A549 (cell line): Measurements from ENCODE around the gene KIAA1671. TPM values are rescaled to one million over a fixed set of nuclear protein-coding genes. Genes with fewer than 3 reads are reported as not detected.
A peak's percentile ranks its signal among the peaks of the same experiment; 100 is the strongest.

Experiments used
- ATAC-seq, 2 experiments: fragments of 200-7000 bp in 1 of 2; fragments of >200 bp in 1 of 2; cut with Nextera tagmentation in 1 of 2; cut with Tn5 transposase in 1 of 2; 3 replicates each; pipeline versions ENCODE4 v1.8.0 to v1.9.1; 2018 to 2020; ENCODE audit warnings: mild to moderate bottlenecking in 1 of 2, moderate library complexity in 1 of 2
- CTCF ChIA-PET: fragments of 300-600 bp; sonication (Branson Sonifier 250); formaldehyde crosslinking; extraction: SDS; loops from one replicate; lab custom pipeline; 2021; ENCODE audit warnings: antibody characterized with exemption, inconsistent platforms; lab: Yijun Ruan, JAX
- POLR2A ChIA-PET: fragments of 350-600 bp; formaldehyde crosslinking; extraction: SDS; loops from one replicate; lab custom pipeline; 2021; ENCODE audit warnings: antibody characterized with exemption, inconsistent platforms; lab: Yijun Ruan, JAX
- DNase-seq, 2 experiments: peaks; one replicate each; pipeline versions ENCODE4 v3.0.0 to v3.0.0-alpha.2; 2011 to 2016; ENCODE audit warnings: low read depth in 1 of 2, low spot score in 1 of 2
- FAIRE-seq: peaks from 2 replicates; lab custom pipeline; 2011; peaks lifted over from hg19 to GRCh38; lab: Jason Lieb, UNC
- H3K27ac ChIP-seq, 2 experiments: fragments of >200 bp; sonication (Bioruptor Twin); formaldehyde crosslinking; 3 replicates each; pipeline ENCODE4 v1.5.1; 2016 to 2017
- H3K4me1 ChIP-seq: fragments of >200 bp; sonication (Bioruptor Twin); formaldehyde crosslinking; 3 replicates; pipeline ENCODE4 v1.6.1; 2016
- H3K4me2 ChIP-seq: fragments of >200 bp; sonication (Bioruptor Twin); formaldehyde crosslinking; 3 replicates; pipeline ENCODE4 v1.6.1; 2016
- H3K4me3 ChIP-seq: fragments of >200 bp; sonication (Bioruptor Twin); formaldehyde crosslinking; 3 replicates; pipeline ENCODE4 v1.5.1; 2016
- H3K9me3 ChIP-seq: fragments of >200 bp; sonication (Bioruptor Twin); formaldehyde crosslinking; 3 replicates; pipeline ENCODE4 v1.6.1; 2016
- BHLHE40 ChIP-seq: IDR thresholded peaks from 2 replicates; pipeline ENCODE4 v1.6.1; 2012; ENCODE audit warnings: low read depth, low read length, inconsistent platforms
- CBX8 ChIP-seq: fragments of 200-600 bp; sonication (generic); IDR thresholded peaks from 2 replicates; pipeline ENCODE4 v1.6.1; 2016
- CHD4 ChIP-seq: fragments of 200-600 bp; sonication (generic); IDR thresholded peaks from 2 replicates; pipeline ENCODE4 v1.6.1; 2016; ENCODE audit warnings: antibody characterized with exemption, mild to moderate bottlenecking, borderline replicate concordance
- ESRRA ChIP-seq: fragments of 150-350 bp; IDR thresholded peaks from 2 replicates; pipeline ENCODE4 v1.6.1; 2014; ENCODE audit warnings: mild to moderate bottlenecking, low read length, borderline replicate concordance
- FOSL2 ChIP-seq, 2 experiments: fragments of 450-650 bp in 1 of 2; fragments of >200 bp in 1 of 2; sonication (Bioruptor Twin) in 1 of 2; formaldehyde crosslinking; IDR thresholded peaks; 2 replicates each; pipeline versions ENCODE4 v1.5.0 to v1.6.1; 2016 to 2020; ENCODE audit warnings: mild to moderate bottlenecking in 1 of 2, moderate library complexity in 1 of 2
- HOXB13 ChIP-seq: fragments of 250-450 bp; sonication (Bioruptor Pico); IDR thresholded peaks from 2 replicates; pipeline ENCODE4 v1.5.0; 2020; ENCODE audit warnings: low read depth, mild to moderate bottlenecking, moderate library complexity
- HOXB5 ChIP-seq: fragments of 250-450 bp; sonication (Bioruptor Pico); IDR thresholded peaks from 2 replicates; pipeline ENCODE4 v1.5.0; 2020; ENCODE audit warnings: mild to moderate bottlenecking, moderate library complexity
- KDM1A ChIP-seq: fragments of 200-600 bp; sonication (generic); IDR thresholded peaks from 2 replicates; pipeline ENCODE4 v1.6.1; 2016; ENCODE audit warnings: low read depth, mild to moderate bottlenecking
- KDM5A ChIP-seq: fragments of 200-600 bp; sonication (generic); IDR thresholded peaks from 2 replicates; pipeline ENCODE4 v1.6.1; 2016; ENCODE audit warnings: antibody characterized with exemption, mild to moderate bottlenecking
- MAZ ChIP-seq: fragments of 150-350 bp; IDR thresholded peaks from 2 replicates; pipeline ENCODE4 v1.6.1; 2014; ENCODE audit warnings: antibody characterized with exemption, low read depth, low read length, borderline replicate concordance
- MYC ChIP-seq: IDR thresholded peaks from 2 replicates; pipeline ENCODE4 v1.6.1; 2012; ENCODE audit warnings: mild to moderate bottlenecking, inconsistent platforms, low read length, improper control_type of control experiment, borderline replicate concordance
- NR3C1 ChIP-seq: fragments of >200 bp; sonication (Bioruptor Twin); formaldehyde crosslinking; IDR thresholded peaks from 3 replicates; pipeline ENCODE4 v1.6.1; 2017
- PHF8 ChIP-seq: fragments of 200-600 bp; sonication (generic); IDR thresholded peaks from 2 replicates; pipeline ENCODE4 v1.6.1; 2016; ENCODE audit warnings: low read depth, mild to moderate bottlenecking, antibody characterized with exemption, moderate library complexity, borderline replicate concordance
- POLR2A ChIP-seq: IDR thresholded peaks from 2 replicates; pipeline ENCODE4 v1.6.1; 2012; ENCODE audit warnings: mild to moderate bottlenecking, low read length
- RARB ChIP-seq: fragments of 250-450 bp; sonication (Bioruptor Pico); IDR thresholded peaks from 2 replicates; pipeline ENCODE4 v1.8.0; 2021; ENCODE audit warnings: mild to moderate bottlenecking, moderate library complexity
- RCOR1 ChIP-seq: fragments of 150-350 bp; IDR thresholded peaks from 2 replicates; pipeline ENCODE4 v1.6.1; 2014; ENCODE audit warnings: antibody characterized with exemption, low read length, low read depth
- RNF2 ChIP-seq: fragments of 200-600 bp; sonication (generic); IDR thresholded peaks from 2 replicates; pipeline ENCODE4 v1.6.1; 2016; ENCODE audit warnings: low read depth, mild to moderate bottlenecking, antibody characterized with exemption, moderate library complexity, borderline replicate concordance
- TFCP2L1 ChIP-seq: fragments of 250-450 bp; sonication (Bioruptor Pico); IDR thresholded peaks from 2 replicates; pipeline ENCODE4 v1.5.0; 2021; ENCODE audit warnings: mild to moderate bottlenecking
- ZC3H11A ChIP-seq: fragments of 450-650 bp; IDR thresholded peaks from 2 replicates; pipeline ENCODE4 v1.6.1; 2014; ENCODE audit warnings: antibody characterized with exemption, mild to moderate bottlenecking
- ZFP36 ChIP-seq: fragments of 450-650 bp; IDR thresholded peaks from 2 replicates; pipeline ENCODE4 v1.6.1; 2014; ENCODE audit warnings: borderline replicate concordance; ENCODE audit not compliant: partially characterized antibody
- WGBS: methylation state at CpG from one replicate; pipeline ENCODE4 v1.1.6; 2017; ENCODE audit errors: missing lambda C conversion rate; 5-methylcytosine and 5-hydroxymethylcytosine counted together
- polyA plus RNA-seq, 4 experiments: library from polyadenylated mRNA; depleted of rRNA in 3 of 4; stranded (reverse); fragments of >200 nt; fragmentation: RNase III in 1 of 4; extraction: RNeasy Plus Mini Kit Qiagen cat#74134 plus additional on column Dnase treatment in 1 of 4; gene quantifications; 2 replicates in 3 of 4; 3 replicates in 1 of 4; pipeline ENCODE4 v1.2.3, GENCODE V29; 2011 to 2017
- TF ChIP-seq, protein P1 (sequence below): fragments of 250-450 bp; sonication (Bioruptor Pico); IDR thresholded peaks from 2 replicates; pipeline ENCODE4 v1.5.0; 2020; ENCODE audit warnings: low read depth, mild to moderate bottlenecking, moderate library complexity
- TF ChIP-seq, protein P2 (sequence below): fragments of 200-600 bp; sonication (generic); IDR thresholded peaks from 2 replicates; pipeline ENCODE4 v1.6.1; 2016; ENCODE audit warnings: antibody characterized with exemption, mild to moderate bottlenecking, moderate library complexity
- TF ChIP-seq, protein P3 (sequence below): fragments of >200 bp; sonication (Bioruptor Twin); formaldehyde crosslinking; IDR thresholded peaks from 3 replicates; pipeline ENCODE4 v1.5.1; 2016
- TF ChIP-seq, protein P4 (sequence below): fragments of 150-350 bp; IDR thresholded peaks from 2 replicates; pipeline ENCODE4 v1.6.1; 2014; ENCODE audit warnings: low read depth, mild to moderate bottlenecking, low read length

Gene KIAA1671
- polyA plus RNA-seq, 2 of the 4 experiments (the other 2 are of a cell fraction) = 5.3 to 7.9 TPM

DNA sequence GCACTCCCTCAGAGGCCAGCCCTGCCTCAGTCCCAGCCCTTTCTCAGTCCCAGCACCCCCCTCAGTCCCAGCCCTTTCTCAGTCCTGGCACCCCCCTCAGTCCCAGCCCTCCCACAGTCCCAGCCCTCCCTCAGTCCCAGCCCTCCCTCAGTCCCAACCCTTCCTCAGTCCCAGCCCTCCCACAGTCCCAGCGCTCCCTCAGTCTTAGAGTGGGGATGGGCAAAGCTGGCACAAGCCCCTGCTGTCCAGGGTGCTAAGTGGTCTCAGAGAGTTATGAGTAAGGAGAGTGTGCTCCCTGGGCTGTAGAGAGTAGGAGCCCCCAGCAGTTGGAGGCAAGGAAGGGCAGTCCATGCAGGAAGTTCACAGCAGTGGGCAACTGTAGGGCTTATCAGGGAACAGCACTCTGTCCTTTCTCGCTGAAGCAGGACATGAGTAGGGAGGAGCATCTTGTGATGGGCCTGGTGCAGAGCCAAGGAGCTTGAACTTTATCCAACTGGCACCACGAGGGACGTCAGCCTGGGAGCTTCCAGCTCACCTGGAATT is 195.7 kb downstream of the KIAA1671 start:
- Histone ChIP-seq H3K4me3 (no peak overlapping the region), H3K4me1 (no peaks in the 10 kb centered on the region), H3K4me2 (no peak overlapping the region), H3K9me3 (no peaks in the 10 kb centered on the region), H3K27ac (no peak overlapping the region)
- FAIRE-seq (no peak), DNase-seq (no peak), ATAC-seq (peak; percentile 39 to 46; a peak in 5 of 6 replicates)
- CTCF ChIA-PET = interaction anchor here (0.7 kb wide), 1 partner anchor 36 kb away, joined by 3 read pairs; no protein-coding TSS in a partner anchor
- POLR2A ChIA-PET = no interaction called here
- TF ChIP-seq, protein P1, sequence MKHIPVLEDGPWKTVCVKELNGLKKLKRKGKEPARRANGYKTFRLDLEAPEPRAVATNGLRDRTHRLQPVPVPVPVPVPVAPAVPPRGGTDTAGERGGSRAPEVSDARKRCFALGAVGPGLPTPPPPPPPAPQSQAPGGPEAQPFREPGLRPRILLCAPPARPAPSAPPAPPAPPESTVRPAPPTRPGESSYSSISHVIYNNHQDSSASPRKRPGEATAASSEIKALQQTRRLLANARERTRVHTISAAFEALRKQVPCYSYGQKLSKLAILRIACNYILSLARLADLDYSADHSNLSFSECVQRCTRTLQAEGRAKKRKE = no peak
- TF ChIP-seq ZFP36 = no peak
- TF ChIP-seq KDM5A = no peak
- no peak for TF ChIP-seq HOXB13 (CRISPR knock-in tag)
- no peak for TF ChIP-seq MAZ
- no peak for TF ChIP-seq KDM1A
- TF ChIP-seq, protein P2, sequence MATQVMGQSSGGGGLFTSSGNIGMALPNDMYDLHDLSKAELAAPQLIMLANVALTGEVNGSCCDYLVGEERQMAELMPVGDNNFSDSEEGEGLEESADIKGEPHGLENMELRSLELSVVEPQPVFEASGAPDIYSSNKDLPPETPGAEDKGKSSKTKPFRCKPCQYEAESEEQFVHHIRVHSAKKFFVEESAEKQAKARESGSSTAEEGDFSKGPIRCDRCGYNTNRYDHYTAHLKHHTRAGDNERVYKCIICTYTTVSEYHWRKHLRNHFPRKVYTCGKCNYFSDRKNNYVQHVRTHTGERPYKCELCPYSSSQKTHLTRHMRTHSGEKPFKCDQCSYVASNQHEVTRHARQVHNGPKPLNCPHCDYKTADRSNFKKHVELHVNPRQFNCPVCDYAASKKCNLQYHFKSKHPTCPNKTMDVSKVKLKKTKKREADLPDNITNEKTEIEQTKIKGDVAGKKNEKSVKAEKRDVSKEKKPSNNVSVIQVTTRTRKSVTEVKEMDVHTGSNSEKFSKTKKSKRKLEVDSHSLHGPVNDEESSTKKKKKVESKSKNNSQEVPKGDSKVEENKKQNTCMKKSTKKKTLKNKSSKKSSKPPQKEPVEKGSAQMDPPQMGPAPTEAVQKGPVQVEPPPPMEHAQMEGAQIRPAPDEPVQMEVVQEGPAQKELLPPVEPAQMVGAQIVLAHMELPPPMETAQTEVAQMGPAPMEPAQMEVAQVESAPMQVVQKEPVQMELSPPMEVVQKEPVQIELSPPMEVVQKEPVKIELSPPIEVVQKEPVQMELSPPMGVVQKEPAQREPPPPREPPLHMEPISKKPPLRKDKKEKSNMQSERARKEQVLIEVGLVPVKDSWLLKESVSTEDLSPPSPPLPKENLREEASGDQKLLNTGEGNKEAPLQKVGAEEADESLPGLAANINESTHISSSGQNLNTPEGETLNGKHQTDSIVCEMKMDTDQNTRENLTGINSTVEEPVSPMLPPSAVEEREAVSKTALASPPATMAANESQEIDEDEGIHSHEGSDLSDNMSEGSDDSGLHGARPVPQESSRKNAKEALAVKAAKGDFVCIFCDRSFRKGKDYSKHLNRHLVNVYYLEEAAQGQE = no peak
- TF ChIP-seq, protein P3, sequence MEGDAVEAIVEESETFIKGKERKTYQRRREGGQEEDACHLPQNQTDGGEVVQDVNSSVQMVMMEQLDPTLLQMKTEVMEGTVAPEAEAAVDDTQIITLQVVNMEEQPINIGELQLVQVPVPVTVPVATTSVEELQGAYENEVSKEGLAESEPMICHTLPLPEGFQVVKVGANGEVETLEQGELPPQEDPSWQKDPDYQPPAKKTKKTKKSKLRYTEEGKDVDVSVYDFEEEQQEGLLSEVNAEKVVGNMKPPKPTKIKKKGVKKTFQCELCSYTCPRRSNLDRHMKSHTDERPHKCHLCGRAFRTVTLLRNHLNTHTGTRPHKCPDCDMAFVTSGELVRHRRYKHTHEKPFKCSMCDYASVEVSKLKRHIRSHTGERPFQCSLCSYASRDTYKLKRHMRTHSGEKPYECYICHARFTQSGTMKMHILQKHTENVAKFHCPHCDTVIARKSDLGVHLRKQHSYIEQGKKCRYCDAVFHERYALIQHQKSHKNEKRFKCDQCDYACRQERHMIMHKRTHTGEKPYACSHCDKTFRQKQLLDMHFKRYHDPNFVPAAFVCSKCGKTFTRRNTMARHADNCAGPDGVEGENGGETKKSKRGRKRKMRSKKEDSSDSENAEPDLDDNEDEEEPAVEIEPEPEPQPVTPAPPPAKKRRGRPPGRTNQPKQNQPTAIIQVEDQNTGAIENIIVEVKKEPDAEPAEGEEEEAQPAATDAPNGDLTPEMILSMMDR = no peak
- no peak for TF ChIP-seq ZC3H11A
- TF ChIP-seq NR3C1 = no peak
- no peak for TF ChIP-seq PHF8
- TF ChIP-seq RCOR1 = no peak
- TF ChIP-seq TFCP2L1 (CRISPR knock-in tag) = no peak
- TF ChIP-seq HOXB5 (CRISPR knock-in tag) = no peak
- TF ChIP-seq ESRRA = no peak
- TF ChIP-seq MYC = no peak
- TF ChIP-seq RARB (CRISPR knock-in tag) = no peak
- WGBS = 13% methylated on average over 3 of the region's 4 CpGs

DNA sequence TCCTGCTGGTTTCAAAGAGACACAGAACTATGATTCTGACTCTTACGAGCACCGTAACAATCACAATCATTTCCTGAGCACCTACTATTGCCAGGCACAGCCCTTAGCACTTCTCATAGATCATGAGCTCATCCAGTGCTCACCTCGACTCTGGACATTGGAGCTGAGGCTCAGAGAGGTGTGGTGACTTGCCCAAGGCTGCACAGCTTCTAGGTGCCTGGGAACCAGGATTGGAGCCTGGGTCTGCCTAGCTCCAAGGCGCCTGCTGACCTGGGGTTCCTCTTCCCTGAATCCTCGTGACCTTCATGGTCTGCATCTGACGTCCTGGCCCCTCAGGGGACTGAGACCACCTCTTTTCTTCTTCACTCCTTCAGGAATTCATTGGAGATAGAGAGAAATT is 196.5 kb downstream of the KIAA1671 start:
- ATAC-seq = no peak
- Histone ChIP-seq H3K4me1 (no peaks in the 10 kb centered on the region), H3K9me3 (no peaks in the 10 kb centered on the region), H3K27ac (no peak overlapping the region), H3K4me2 (no peak overlapping the region), H3K4me3 (no peak overlapping the region)
- no peak for FAIRE-seq
- DNase-seq = no peak
- WGBS = 80% methylated on average over 6 of the region's 6 CpGs
- POLR2A ChIA-PET = no interaction called here
- CTCF ChIA-PET = interaction anchor here (0.7 kb wide), 1 partner anchor 37 kb away, joined by 3 read pairs; no protein-coding TSS in a partner anchor
- TF ChIP-seq, protein P4, sequence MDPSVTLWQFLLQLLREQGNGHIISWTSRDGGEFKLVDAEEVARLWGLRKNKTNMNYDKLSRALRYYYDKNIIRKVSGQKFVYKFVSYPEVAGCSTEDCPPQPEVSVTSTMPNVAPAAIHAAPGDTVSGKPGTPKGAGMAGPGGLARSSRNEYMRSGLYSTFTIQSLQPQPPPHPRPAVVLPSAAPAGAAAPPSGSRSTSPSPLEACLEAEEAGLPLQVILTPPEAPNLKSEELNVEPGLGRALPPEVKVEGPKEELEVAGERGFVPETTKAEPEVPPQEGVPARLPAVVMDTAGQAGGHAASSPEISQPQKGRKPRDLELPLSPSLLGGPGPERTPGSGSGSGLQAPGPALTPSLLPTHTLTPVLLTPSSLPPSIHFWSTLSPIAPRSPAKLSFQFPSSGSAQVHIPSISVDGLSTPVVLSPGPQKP = no peak
- no peak for TF ChIP-seq POLR2A
- TF ChIP-seq, protein P2 = no peak
- TF ChIP-seq RARB (CRISPR knock-in tag) = no peak
- no peak for TF ChIP-seq CBX8
- TF ChIP-seq FOSL2 (IDR thresholded peaks at IDR 0.05) = no peak
- no peak for TF ChIP-seq FOSL2 (CRISPR knock-in tag; IDR thresholded peaks at IDR 0.05)
- no peak for TF ChIP-seq BHLHE40
- no peak for TF ChIP-seq RNF2
- TF ChIP-seq, protein P1 = no peak
- no peak for TF ChIP-seq RCOR1
- TF ChIP-seq CHD4 = no peak
- no peak for TF ChIP-seq HOXB5 (CRISPR knock-in tag)
